Activated CD8-positive, alpha-beta T cell treated with anti-CD3 and anti-CD28 coated beads for 36 hours (primary cell): ENCODE data around the gene NPAT. TPM values are rescaled to one million over a fixed set of nuclear protein-coding genes. Genes with fewer than 3 reads are reported as not detected.

Source experiments
- ATAC-seq: fragments of 200-7000 bp; cut with Tn5 transposase; one replicate; pipeline ENCODE4 v1.10.0; 2021; ENCODE audit warnings: mild to moderate bottlenecking, moderate library complexity
- CTCF ChIA-PET: fragments of 350-600 bp; sonication (Branson Sonifier 250); formaldehyde crosslinking; loops from one replicate; lab custom pipeline; 2021; ENCODE audit warnings: antibody characterized with exemption; lab: Charles Lee
- POLR2A ChIA-PET: fragments of 350-600 bp; sonication (Branson Sonifier 250); formaldehyde crosslinking; loops from one replicate; lab custom pipeline; 2021; ENCODE audit warnings: antibody characterized with exemption; lab: Charles Lee
- DNase-seq: peaks from one replicate; pipeline ENCODE4 v3.0.0-alpha.2; 2020
- H3K27ac Mint-ChIP-seq: one replicate; pipeline ENCODE4 v1.8.0; 2021; ENCODE audit warnings: mild to moderate bottlenecking, mixed read lengths
- H3K27me3 Mint-ChIP-seq: one replicate; pipeline ENCODE4 v1.8.0; 2021; ENCODE audit warnings: mixed read lengths
- H3K36me3 Mint-ChIP-seq: one replicate; pipeline ENCODE4 v1.8.0; 2021; ENCODE audit warnings: low read depth, mixed read lengths
- H3K4me1 Mint-ChIP-seq: one replicate; pipeline ENCODE4 v1.8.0; 2021; ENCODE audit warnings: low read depth, mixed read lengths
- H3K4me3 Mint-ChIP-seq: one replicate; pipeline ENCODE4 v1.8.0; 2021; ENCODE audit warnings: mild to moderate bottlenecking, moderate library complexity, mixed read lengths
- H3K9me3 Mint-ChIP-seq: one replicate; pipeline ENCODE4 v1.8.0; 2021; ENCODE audit warnings: mixed read lengths
- CTCF ChIP-seq: fragments of 200-600 bp; IDR thresholded peaks from one replicate; pipeline ENCODE4 v1.8.0; 2022; ENCODE audit warnings: antibody characterized with exemption, mild to moderate bottlenecking
- intact Hi-C: fragments of 100-400 bp; cut with micrococcal nuclease; formaldehyde crosslinking; loops from one replicate; pipeline ENCODE4 v1.10.0; 2022
- total RNA-seq, 2 experiments: library from RNA; stranded (reverse); gene quantifications; one replicate each; pipeline ENCODE4 v1.2.3, GENCODE V29; 2021

Gene NPAT
- total RNA-seq, 2 experiments from 2014 or later, result 32.1 to 37.1 TPM

DNA sequence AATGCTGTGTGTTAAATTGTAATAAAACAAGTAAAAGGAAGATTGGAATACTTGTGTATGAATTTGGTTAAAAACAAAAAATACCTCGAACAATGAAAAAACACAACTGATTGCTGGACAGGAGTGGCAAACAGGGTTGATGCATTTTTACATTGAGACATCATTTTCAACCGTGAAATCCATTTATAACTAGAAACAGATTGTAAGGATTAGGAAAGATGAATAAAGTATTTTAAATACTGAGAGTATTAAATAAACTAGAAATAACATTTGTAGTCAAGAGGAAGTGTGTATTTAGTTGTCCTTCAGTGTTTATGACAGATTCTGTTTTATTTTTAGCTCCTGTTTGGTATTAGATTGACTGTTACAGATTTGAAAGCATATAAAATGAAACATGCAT, 5.8 kb upstream of the NPAT start:
- no peak for DNase-seq
- H3K36me3 Mint-ChIP-seq, result peaks cover 49% of the 10 kb centered on the region
- peak overlapping the region; percentile 53 for H3K4me3 Mint-ChIP-seq
- POLR2A ChIA-PET, result interaction anchor here (1.3 kb wide), 1 partner anchor 9 kb away, joined by 7 read pairs; no protein-coding TSS in a partner anchor
- no peaks in the 10 kb centered on the region for H3K9me3 Mint-ChIP-seq
- intact Hi-C loops, result loop anchor here (10.0 kb wide), 2 partner anchors 267 to 397 kb away; partner anchors contain the start of gene POGLUT3
- H3K27me3 Mint-ChIP-seq, result no peaks in the 10 kb centered on the region
- peak overlapping the region; percentile 90 for H3K27ac Mint-ChIP-seq
- H3K4me1 Mint-ChIP-seq, result peaks cover 52% of the 10 kb centered on the region
- no peak for ATAC-seq
- CTCF ChIA-PET, result interaction anchor here (7.8 kb wide), 1 partner anchor 10 kb away, joined by 79 read pairs; no protein-coding TSS in a partner anchor
- TF ChIP-seq CTCF, result no peak

DNA sequence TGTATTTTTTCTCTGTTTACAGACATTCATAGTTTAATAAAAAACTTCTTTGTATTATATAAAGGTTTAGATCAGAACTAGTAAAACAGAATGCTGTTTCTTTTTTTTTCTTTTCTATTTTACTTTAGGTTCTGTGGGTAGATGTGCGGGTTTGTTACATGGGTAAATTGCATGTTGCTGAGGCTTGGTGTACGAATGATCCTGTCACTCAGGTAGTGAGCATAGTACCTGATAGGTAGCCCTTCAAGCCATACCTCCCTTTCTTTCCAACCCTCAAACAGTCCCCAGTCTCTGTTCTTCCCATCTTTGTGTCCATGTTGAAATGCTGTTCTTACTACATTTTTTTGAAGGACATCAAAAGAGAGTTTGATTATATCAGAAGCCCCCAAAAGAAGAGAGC, 3.6 kb upstream of the NPAT start:
- H3K27ac Mint-ChIP-seq, result no peak overlapping the region
- no peaks in the 10 kb centered on the region for H3K9me3 Mint-ChIP-seq
- no peak overlapping the region for H3K4me3 Mint-ChIP-seq
- H3K4me1 Mint-ChIP-seq, result peaks cover 37% of the 10 kb centered on the region
- no peak for DNase-seq
- POLR2A ChIA-PET, result interaction anchor here (0.9 to 2.8 kb wide), 4 partner anchors 11 to 24 kb away, joined by 3 to 35 read pairs (median 10); no protein-coding TSS in a partner anchor
- H3K27me3 Mint-ChIP-seq, result no peaks in the 10 kb centered on the region
- H3K36me3 Mint-ChIP-seq, result peaks cover 41% of the 10 kb centered on the region
- intact Hi-C loops, result loop anchor here (10.0 kb wide), 2 partner anchors 269 to 399 kb away; partner anchors contain the start of gene POGLUT3
- ATAC-seq, result no peak
- no peak for TF ChIP-seq CTCF
- CTCF ChIA-PET, result interaction anchor here (0.7 to 7.8 kb wide), 3 partner anchors 13 to 97 kb away, joined by 3 to 79 read pairs (median 3); no protein-coding TSS in a partner anchor

DNA sequence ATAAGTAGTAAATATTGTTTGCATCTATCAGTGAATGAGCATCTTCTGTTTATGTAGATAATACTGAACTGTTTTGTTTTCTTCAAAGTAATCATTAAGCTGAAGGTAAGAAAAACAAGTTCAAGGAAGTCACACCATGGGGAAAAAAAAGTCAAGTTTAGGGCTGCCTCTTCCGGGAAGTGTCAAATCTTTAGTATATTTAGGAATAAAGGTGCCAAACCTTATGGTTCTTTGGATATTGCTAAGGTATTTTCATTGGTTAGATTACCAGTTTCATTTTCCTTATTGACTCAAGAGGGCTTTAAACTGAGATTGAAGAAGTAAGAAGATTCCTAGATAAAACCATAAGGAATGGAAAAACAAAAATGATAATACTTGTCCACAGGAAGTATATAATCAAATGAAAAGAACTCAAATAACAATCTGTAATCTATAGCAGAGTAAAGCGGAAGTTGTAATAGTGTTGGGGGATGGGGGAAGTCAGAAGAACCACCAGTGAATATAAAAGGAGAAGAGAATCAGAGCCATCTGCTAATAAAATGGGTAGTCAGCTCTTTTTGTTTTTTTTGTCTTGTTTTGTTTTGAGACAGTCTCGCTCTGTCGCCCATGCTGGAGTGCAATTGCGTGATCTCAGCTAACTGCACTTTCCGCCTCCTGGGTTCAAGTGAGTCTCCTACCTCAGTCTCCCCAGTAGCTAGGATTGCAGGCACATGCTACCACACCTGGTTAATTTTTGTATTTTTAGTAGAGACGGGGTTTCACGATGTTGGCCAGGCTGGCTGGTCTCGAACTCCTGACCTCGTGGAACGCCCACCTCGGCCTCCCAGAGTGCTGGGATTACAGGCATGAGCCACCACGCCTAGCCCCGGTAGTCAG, 2.7 kb upstream of the NPAT start:
- no peak for ATAC-seq
- DNase-seq, result peak; percentile 62
- no peaks in the 10 kb centered on the region for H3K27me3 Mint-ChIP-seq
- TF ChIP-seq CTCF, result no peak
- peaks cover 43% of the 10 kb centered on the region for H3K36me3 Mint-ChIP-seq
- intact Hi-C loops, result loop anchor here (1.0 to 10.0 kb wide), 3 partner anchors 77 to 400 kb away; partner anchors contain the start of gene POGLUT3
- ChIA-PET POLR2A (interaction anchor here (0.6 to 3.4 kb wide), 9 partner anchors 12 to 478 kb away, joined by 3 to 35 read pairs (median 5); partner anchors contain the start of gene ACAT1), CTCF (interaction anchor here (7.8 kb wide), 1 partner anchor 14 kb away, joined by 79 read pairs; no protein-coding TSS in a partner anchor)
- H3K4me3 Mint-ChIP-seq, result no peak overlapping the region
- no peaks in the 10 kb centered on the region for H3K9me3 Mint-ChIP-seq
- peaks cover 38% of the 10 kb centered on the region for H3K4me1 Mint-ChIP-seq
- no peak overlapping the region for H3K27ac Mint-ChIP-seq

DNA sequence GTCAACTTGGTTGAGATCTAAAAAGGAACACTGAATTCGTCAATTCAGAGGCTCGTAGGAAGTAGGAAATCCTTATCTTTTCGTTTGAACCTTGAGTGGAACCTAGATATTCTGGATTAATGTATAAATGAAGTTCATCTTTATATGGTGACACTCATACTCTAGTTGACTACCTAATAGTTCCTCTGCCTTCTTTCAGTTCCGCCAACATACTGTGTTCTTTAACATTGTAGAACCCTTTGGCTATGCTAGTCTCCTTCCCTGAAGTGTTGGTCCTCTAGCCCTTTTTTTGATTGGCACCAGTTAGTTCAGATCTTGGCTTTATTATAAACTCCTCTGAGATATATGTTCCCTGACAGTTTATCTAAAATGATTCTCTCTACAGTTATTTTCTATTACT, 1.9 kb upstream of the NPAT start:
- ChIA-PET CTCF (interaction anchor here (1.0 to 7.8 kb wide), 2 partner anchors 14 to 20 kb away, joined by 3 to 79 read pairs; no protein-coding TSS in a partner anchor), POLR2A (interaction anchor here (0.7 to 4.4 kb wide), 16 partner anchors 8 to 508 kb away, joined by 3 to 121 read pairs (median 6); no protein-coding TSS in a partner anchor)
- H3K4me3 Mint-ChIP-seq, result no peak overlapping the region
- H3K9me3 Mint-ChIP-seq, result no peaks in the 10 kb centered on the region
- peaks cover 41% of the 10 kb centered on the region for H3K36me3 Mint-ChIP-seq
- intact Hi-C loops, result loop anchor here (1.0 to 10.0 kb wide), 3 partner anchors 78 to 400 kb away; partner anchors contain the start of gene POGLUT3
- ATAC-seq (no peak), DNase-seq (no peak)
- peaks cover 37% of the 10 kb centered on the region for H3K4me1 Mint-ChIP-seq
- H3K27me3 Mint-ChIP-seq, result no peaks in the 10 kb centered on the region
- no peak for TF ChIP-seq CTCF
- no peak overlapping the region for H3K27ac Mint-ChIP-seq
